HEK293 (cell line): Measurements from ENCODE around the gene HECTD2.
A peak's percentile ranks its signal among the peaks of the same experiment; 100 is the strongest.

Source experiments
- FEZF1 ChIP-seq: fragments of 450-650 bp; formaldehyde crosslinking; IDR thresholded peaks from 2 replicates; pipeline ENCODE4 v1.5.1; 2016; ENCODE audit warnings: missing biosample characterization, missing genetic modification characterization
- IKZF3 ChIP-seq: fragments of 450-650 bp; IDR thresholded peaks from 2 replicates; pipeline ENCODE4 v1.5.0; 2018; ENCODE audit warnings: missing biosample characterization, mild to moderate bottlenecking, missing genetic modification characterization, moderate library complexity
- KLF10 ChIP-seq: fragments of 450-650 bp; IDR thresholded peaks from 2 replicates; pipeline ENCODE4 v1.5.1; 2018; ENCODE audit warnings: missing biosample characterization, mild to moderate bottlenecking, missing genetic modification characterization
- REPIN1 ChIP-seq: fragments of 450-650 bp; formaldehyde crosslinking; IDR thresholded peaks from 2 replicates; pipeline ENCODE4 v1.5.1; 2017; ENCODE audit warnings: missing biosample characterization, missing genetic modification characterization, low read depth
- SP7 ChIP-seq: fragments of 450-650 bp; formaldehyde crosslinking; IDR thresholded peaks from 2 replicates; pipeline ENCODE4 v1.5.1; 2016; ENCODE audit warnings: missing biosample characterization, missing genetic modification characterization
- ZFHX2 ChIP-seq: fragments of 450-650 bp; formaldehyde crosslinking; conservative IDR thresholded peaks from 2 replicates; pipeline ENCODE4 v1.5.1; 2016; ENCODE audit warnings: missing biosample characterization, missing genetic modification characterization
- ZNF140 ChIP-seq: fragments of 450-650 bp; formaldehyde crosslinking; IDR thresholded peaks from 2 replicates; pipeline ENCODE4 v1.5.1; 2016; ENCODE audit warnings: missing biosample characterization, missing genetic modification characterization
- ZNF560 ChIP-seq: fragments of 450-650 bp; formaldehyde crosslinking; IDR thresholded peaks from 2 replicates; pipeline ENCODE4 v1.5.1; 2017; ENCODE audit warnings: missing biosample characterization, missing genetic modification characterization, borderline replicate concordance
- ZNF660 ChIP-seq: fragments of 450-650 bp; IDR thresholded peaks from 2 replicates; pipeline ENCODE4 v1.5.1; 2018; ENCODE audit warnings: missing biosample characterization, mild to moderate bottlenecking, missing genetic modification characterization
- ZNF670 ChIP-seq: fragments of 450-650 bp; formaldehyde crosslinking; IDR thresholded peaks from 2 replicates; pipeline ENCODE4 v1.5.1; 2016; ENCODE audit warnings: missing biosample characterization, missing genetic modification characterization, low read depth
- ZNF677 ChIP-seq: fragments of 450-650 bp; IDR thresholded peaks from 2 replicates; pipeline ENCODE4 v1.5.0; 2018; ENCODE audit warnings: missing biosample characterization, mild to moderate bottlenecking, missing genetic modification characterization, moderate library complexity
- ZNF707 ChIP-seq: fragments of 450-650 bp; formaldehyde crosslinking; IDR thresholded peaks from 2 replicates; pipeline ENCODE4 v1.5.1; 2016; ENCODE audit warnings: missing biosample characterization, missing genetic modification characterization
- ZNF777 ChIP-seq: fragments of 450-650 bp; formaldehyde crosslinking; IDR thresholded peaks from 2 replicates; pipeline ENCODE4 v1.5.1; 2017; ENCODE audit warnings: missing biosample characterization, missing genetic modification characterization, borderline replicate concordance
- ZSCAN16 ChIP-seq: fragments of 450-650 bp; formaldehyde crosslinking; IDR thresholded peaks from 2 replicates; pipeline ENCODE4 v1.5.1; 2016; ENCODE audit warnings: missing biosample characterization, missing genetic modification characterization
- ZXDB ChIP-seq: fragments of 450-650 bp; formaldehyde crosslinking; IDR thresholded peaks from 2 replicates; pipeline ENCODE4 v1.5.1; 2016; ENCODE audit warnings: missing biosample characterization, missing genetic modification characterization
- TF ChIP-seq, protein P1 (sequence below): fragments of 450-650 bp; formaldehyde crosslinking; IDR thresholded peaks from 2 replicates; pipeline ENCODE4 v1.5.0; 2017; ENCODE audit warnings: missing biosample characterization, missing genetic modification characterization, borderline replicate concordance
- TF ChIP-seq, protein P2 (sequence below): fragments of 450-650 bp; formaldehyde crosslinking; IDR thresholded peaks from 2 replicates; pipeline ENCODE4 v1.5.1; 2016; ENCODE audit warnings: missing biosample characterization, missing genetic modification characterization
- TF ChIP-seq, protein P3 (sequence below): fragments of 450-650 bp; IDR thresholded peaks from 2 replicates; pipeline ENCODE4 v1.5.1; 2018; ENCODE audit warnings: missing biosample characterization, mild to moderate bottlenecking, missing genetic modification characterization
- TF ChIP-seq, protein P4 (sequence below): fragments of 450-650 bp; formaldehyde crosslinking; IDR thresholded peaks from 2 replicates; pipeline ENCODE4 v1.5.1; 2017; ENCODE audit warnings: missing biosample characterization, missing genetic modification characterization
- TF ChIP-seq, protein P5 (sequence below): fragments of 450-650 bp; formaldehyde crosslinking; IDR thresholded peaks from 2 replicates; pipeline ENCODE4 v1.5.1; 2016; ENCODE audit warnings: missing biosample characterization, missing genetic modification characterization, borderline replicate concordance
- TF ChIP-seq, protein P6 (sequence below): fragments of 450-650 bp; formaldehyde crosslinking; IDR thresholded peaks from 2 replicates; pipeline ENCODE4; 2016; ENCODE audit warnings: missing biosample characterization, missing genetic modification characterization
- TF ChIP-seq, protein P7 (sequence below): fragments of 450-650 bp; formaldehyde crosslinking; IDR thresholded peaks from 2 replicates; pipeline ENCODE4 v1.5.1; 2016; ENCODE audit warnings: missing biosample characterization, missing genetic modification characterization

HECTD2 gene

DNA sequence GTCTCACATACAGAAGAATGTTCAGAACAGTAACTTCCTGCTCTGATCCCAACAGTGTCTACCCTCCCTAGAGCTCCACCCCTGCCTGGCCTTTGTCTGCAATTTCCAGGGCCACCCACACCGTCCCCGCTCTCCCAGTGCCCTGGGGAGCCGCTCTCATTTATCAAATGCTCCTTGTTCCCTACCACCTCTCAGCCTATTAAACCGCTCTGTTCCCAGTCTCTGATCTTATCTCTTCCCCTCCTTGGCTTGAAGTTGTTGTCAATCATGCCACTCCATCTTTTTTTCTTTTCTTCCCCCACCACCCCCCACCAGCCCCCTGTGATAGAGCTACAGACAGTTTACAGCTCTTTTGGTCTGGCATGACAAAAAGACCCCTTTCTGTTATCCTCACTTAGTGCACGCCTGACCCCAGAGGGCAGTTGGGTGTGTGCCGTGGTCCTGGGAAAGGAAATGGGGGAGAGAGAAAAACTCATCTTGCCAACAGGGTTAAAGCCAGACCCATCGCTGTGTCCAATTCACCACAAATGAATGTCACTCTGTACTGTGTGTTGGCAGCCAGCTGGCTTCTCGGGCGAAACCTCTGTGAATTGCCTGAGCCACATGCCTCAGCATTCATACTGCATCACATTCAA is 28.8 kb upstream of the HECTD2 start (continued):
- TF ChIP-seq, protein P1, sequence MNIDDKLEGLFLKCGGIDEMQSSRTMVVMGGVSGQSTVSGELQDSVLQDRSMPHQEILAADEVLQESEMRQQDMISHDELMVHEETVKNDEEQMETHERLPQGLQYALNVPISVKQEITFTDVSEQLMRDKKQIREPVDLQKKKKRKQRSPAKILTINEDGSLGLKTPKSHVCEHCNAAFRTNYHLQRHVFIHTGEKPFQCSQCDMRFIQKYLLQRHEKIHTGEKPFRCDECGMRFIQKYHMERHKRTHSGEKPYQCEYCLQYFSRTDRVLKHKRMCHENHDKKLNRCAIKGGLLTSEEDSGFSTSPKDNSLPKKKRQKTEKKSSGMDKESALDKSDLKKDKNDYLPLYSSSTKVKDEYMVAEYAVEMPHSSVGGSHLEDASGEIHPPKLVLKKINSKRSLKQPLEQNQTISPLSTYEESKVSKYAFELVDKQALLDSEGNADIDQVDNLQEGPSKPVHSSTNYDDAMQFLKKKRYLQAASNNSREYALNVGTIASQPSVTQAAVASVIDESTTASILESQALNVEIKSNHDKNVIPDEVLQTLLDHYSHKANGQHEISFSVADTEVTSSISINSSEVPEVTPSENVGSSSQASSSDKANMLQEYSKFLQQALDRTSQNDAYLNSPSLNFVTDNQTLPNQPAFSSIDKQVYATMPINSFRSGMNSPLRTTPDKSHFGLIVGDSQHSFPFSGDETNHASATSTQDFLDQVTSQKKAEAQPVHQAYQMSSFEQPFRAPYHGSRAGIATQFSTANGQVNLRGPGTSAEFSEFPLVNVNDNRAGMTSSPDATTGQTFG (tag by site-specific recombination), result no peak
- TF ChIP-seq REPIN1 (tag by site-specific recombination) (no peak), ZNF777 (no peak), ZSCAN16 (no peak), SP7 (0 out of 2 replicates have a peak, but pooled peaks have one; percentile 27), IKZF3 (no peak), ZNF660 (tag by site-specific recombination) (no peak), ZNF707 (tag by site-specific recombination) (no peak), ZXDB (tag by site-specific recombination) (no peak), ZFHX2 (tag by site-specific recombination) (peak; percentile 81), FEZF1 (tag by site-specific recombination) (peak; percentile 90), ZNF670 (tag by site-specific recombination) (no peak), ZNF140 (tag by site-specific recombination) (no peak), KLF10 (no peak), ZNF677 (tag by site-specific recombination) (no peak), ZNF560 (tag by site-specific recombination) (no peak)
- TF ChIP-seq, protein P2, sequence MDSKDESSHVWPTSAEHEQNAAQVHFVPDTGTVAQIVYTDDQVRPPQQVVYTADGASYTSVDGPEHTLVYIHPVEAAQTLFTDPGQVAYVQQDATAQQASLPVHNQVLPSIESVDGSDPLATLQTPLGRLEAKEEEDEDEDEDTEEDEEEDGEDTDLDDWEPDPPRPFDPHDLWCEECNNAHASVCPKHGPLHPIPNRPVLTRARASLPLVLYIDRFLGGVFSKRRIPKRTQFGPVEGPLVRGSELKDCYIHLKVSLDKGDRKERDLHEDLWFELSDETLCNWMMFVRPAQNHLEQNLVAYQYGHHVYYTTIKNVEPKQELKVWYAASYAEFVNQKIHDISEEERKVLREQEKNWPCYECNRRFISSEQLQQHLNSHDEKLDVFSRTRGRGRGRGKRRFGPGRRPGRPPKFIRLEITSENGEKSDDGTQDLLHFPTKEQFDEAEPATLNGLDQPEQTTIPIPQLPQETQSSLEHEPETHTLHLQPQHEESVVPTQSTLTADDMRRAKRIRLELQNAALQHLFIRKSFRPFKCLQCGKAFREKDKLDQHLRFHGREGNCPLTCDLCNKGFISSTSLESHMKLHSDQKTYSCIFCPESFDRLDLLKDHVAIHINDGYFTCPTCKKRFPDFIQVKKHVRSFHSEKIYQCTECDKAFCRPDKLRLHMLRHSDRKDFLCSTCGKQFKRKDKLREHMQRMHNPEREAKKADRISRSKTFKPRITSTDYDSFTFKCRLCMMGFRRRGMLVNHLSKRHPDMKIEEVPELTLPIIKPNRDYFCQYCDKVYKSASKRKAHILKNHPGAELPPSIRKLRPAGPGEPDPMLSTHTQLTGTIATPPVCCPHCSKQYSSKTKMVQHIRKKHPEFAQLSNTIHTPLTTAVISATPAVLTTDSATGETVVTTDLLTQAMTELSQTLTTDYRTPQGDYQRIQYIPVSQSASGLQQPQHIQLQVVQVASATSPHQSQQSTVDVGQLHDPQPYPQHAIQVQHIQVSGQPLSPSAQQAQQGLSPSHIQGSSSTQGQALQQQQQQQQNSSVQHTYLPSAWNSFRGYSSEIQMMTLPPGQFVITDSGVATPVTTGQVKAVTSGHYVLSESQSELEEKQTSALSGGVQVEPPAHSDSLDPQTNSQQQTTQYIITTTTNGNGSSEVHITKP (tag by site-specific recombination), result no peak
- TF ChIP-seq, protein P3, sequence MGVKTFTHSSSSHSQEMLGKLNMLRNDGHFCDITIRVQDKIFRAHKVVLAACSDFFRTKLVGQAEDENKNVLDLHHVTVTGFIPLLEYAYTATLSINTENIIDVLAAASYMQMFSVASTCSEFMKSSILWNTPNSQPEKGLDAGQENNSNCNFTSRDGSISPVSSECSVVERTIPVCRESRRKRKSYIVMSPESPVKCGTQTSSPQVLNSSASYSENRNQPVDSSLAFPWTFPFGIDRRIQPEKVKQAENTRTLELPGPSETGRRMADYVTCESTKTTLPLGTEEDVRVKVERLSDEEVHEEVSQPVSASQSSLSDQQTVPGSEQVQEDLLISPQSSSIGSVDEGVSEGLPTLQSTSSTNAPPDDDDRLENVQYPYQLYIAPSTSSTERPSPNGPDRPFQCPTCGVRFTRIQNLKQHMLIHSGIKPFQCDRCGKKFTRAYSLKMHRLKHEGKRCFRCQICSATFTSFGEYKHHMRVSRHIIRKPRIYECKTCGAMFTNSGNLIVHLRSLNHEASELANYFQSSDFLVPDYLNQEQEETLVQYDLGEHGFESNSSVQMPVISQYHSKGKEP, result no peak
- TF ChIP-seq, protein P4, sequence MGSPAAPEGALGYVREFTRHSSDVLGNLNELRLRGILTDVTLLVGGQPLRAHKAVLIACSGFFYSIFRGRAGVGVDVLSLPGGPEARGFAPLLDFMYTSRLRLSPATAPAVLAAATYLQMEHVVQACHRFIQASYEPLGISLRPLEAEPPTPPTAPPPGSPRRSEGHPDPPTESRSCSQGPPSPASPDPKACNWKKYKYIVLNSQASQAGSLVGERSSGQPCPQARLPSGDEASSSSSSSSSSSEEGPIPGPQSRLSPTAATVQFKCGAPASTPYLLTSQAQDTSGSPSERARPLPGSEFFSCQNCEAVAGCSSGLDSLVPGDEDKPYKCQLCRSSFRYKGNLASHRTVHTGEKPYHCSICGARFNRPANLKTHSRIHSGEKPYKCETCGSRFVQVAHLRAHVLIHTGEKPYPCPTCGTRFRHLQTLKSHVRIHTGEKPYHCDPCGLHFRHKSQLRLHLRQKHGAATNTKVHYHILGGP (tag by site-specific recombination), result no peak
- TF ChIP-seq, protein P5, sequence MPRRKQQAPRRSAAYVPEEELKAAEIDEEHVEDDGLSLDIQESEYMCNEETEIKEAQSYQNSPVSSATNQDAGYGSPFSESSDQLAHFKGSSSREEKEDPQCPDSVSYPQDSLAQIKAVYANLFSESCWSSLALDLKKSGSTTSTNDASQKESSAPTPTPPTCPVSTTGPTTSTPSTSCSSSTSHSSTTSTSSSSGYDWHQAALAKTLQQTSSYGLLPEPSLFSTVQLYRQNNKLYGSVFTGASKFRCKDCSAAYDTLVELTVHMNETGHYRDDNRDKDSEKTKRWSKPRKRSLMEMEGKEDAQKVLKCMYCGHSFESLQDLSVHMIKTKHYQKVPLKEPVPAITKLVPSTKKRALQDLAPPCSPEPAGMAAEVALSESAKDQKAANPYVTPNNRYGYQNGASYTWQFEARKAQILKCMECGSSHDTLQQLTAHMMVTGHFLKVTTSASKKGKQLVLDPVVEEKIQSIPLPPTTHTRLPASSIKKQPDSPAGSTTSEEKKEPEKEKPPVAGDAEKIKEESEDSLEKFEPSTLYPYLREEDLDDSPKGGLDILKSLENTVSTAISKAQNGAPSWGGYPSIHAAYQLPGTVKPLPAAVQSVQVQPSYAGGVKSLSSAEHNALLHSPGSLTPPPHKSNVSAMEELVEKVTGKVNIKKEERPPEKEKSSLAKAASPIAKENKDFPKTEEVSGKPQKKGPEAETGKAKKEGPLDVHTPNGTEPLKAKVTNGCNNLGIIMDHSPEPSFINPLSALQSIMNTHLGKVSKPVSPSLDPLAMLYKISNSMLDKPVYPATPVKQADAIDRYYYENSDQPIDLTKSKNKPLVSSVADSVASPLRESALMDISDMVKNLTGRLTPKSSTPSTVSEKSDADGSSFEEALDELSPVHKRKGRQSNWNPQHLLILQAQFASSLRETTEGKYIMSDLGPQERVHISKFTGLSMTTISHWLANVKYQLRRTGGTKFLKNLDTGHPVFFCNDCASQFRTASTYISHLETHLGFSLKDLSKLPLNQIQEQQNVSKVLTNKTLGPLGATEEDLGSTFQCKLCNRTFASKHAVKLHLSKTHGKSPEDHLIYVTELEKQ (tag by site-specific recombination), result no peak
- TF ChIP-seq, protein P6, sequence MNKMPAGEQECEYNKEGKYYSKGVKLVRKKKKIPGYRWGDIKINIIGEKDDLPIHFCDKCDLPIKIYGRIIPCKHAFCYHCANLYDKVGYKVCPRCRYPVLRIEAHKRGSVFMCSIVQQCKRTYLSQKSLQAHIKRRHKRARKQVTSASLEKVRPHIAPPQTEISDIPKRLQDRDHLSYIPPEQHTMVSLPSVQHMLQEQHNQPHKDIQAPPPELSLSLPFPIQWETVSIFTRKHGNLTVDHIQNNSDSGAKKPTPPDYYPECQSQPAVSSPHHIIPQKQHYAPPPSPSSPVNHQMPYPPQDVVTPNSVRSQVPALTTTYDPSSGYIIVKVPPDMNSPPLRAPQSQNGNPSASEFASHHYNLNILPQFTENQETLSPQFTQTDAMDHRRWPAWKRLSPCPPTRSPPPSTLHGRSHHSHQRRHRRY, result no peak
- TF ChIP-seq, protein P7, sequence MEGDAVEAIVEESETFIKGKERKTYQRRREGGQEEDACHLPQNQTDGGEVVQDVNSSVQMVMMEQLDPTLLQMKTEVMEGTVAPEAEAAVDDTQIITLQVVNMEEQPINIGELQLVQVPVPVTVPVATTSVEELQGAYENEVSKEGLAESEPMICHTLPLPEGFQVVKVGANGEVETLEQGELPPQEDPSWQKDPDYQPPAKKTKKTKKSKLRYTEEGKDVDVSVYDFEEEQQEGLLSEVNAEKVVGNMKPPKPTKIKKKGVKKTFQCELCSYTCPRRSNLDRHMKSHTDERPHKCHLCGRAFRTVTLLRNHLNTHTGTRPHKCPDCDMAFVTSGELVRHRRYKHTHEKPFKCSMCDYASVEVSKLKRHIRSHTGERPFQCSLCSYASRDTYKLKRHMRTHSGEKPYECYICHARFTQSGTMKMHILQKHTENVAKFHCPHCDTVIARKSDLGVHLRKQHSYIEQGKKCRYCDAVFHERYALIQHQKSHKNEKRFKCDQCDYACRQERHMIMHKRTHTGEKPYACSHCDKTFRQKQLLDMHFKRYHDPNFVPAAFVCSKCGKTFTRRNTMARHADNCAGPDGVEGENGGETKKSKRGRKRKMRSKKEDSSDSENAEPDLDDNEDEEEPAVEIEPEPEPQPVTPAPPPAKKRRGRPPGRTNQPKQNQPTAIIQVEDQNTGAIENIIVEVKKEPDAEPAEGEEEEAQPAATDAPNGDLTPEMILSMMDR (tag by site-specific recombination), result no peak
